NCI-H345 treated with DMSO at 0.1 percent for 48 hours (cell line): Measurements from ENCODE around the gene TIGD1.

Source experiments
- DNase-seq: peaks from one replicate; lab custom pipeline; 2025; ENCODE audit not compliant: unreplicated experiment; lab: John Stamatoyannopoulos, UW

Gene TIGD1

DNA sequence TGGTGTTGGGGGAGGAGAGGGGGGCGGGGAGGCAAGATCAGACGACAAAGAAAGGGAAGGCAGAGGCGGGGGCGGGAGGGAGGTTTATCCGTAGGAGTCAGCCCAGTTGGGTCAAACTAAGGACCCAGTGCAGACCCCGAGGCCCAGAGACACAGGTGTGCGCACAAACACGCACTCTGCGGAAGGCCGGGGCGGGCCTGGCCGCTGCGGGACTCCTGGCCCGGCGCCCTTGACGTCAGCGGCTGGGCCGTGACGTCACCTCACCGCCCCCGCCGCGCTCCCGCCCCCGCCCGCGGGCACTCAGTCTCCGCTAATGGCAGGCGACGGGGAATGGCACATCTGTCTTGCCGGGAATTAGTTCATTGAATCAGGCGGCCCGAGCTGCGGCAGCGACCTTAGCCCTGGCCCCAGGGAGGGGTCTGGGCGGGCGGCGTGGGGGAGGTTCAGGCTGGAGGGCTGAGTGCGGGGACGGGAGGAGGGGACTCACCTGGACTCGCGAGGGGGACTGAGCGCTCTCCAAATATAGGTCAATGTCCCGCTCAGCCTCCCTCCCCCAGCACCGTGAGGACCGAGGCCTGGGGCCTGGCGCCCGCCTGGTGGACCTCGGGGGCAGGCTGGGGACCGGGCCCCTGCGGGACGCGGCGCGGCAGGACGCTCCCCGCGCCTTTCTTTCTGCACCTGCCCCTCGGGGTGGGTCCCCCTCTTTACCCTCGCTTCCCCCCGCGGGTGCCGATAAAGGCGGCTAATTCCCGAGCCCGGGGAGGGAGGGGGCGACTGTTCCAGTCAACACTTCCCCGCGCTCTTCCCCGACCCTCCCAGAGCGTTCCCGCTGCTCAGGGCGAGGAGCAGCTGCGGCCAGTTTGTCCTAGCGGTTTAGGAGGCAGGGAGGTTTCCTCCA lies 47.2 kb downstream of the TIGD1 start:
- DNase-seq = no peak

DNA sequence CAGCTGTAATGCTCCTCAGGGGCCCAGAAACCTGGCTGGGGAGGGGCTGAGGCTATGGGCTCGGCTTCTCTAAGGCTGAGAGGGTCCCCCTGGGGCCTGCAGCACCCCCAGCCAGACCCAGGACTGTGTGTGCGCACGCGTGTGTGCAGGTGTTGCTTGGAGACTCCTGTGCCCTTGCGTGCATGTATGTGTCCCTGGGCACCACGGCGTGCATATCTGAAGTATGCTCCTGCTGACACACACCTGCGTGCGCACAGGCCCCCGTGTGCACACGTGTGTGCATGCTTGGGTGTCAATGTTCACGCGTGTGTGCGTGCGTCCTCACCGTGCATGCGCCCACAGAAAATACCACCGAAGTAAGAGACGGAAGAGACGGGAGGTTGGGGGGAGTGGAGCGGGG lies 47.8 kb downstream of the TIGD1 start:
- DNase-seq = no peak

DNA sequence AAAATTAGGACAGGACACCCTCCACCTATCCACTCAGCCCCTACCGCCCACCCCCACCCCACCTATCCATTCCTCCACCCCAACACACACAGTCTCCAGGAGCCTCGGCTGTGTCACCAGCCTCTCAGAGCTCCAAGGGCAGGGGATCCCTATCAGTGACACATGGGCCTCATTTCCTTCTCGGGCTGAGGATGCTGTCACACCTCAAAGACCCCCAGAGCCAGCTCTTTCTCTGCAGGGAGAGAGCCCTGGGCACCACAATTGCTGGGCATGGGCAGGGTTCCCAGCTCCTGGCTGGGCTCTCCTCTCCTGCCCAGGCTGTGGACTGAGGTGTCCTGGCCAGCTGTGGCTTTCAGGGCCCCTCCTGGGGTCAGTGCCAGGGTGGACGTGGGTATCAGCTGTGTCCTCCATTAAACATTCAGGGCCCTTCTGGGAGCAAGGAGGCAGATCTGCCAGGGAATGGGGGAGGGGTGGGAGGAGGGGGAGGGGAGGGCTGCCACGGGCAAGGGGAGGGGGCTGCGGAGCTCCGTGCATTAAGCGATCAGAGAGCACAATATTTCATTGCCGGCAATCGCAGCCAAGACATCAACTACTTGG lies 48.5 kb downstream of the TIGD1 start:
- no peak for DNase-seq

DNA sequence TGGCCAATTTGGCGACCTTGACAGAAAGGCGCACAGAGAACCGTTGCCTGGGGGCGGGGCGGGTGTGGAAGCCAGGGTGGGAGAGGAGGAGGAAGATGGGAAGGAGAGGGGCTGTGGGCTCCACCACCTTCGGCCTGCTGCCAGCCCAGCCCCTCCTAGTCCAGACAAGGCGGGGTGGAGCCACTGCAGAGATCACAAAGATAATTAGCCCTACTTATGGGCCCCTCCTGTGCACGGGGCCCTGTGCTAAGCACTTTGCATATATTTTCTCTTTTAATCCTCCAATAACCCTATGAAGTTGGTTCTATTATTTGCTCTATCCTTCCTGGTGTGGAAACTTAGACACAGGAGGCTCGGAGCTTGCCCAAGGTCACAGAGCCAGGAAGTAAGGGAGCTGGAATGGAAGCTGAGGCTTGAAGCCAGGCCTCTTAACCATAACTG lies 49.0 kb downstream of the TIGD1 start:
- DNase-seq = no peak

DNA sequence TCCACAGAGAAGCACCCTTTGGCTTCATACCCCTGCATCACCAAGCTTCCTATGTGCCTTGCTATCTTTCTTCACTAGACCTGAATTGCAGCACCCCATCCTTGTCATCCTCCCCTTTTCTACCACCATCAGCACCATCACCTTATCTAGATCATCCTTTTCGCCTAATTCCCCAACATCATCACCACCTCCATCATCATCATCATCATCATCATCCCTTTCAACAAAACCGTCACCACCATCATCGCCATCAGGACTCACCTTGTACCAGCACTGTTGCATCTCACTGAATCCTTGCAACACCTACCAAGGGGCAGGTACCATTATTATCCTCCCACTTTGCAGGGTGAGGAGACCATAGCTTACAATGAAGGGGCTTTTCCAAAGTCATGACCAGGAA lies 51.9 kb downstream of the TIGD1 start:
- no peak for DNase-seq
